ENCODE data around the gene DEPP1. TPM values are rescaled to one million over a fixed set of nuclear protein-coding genes. Genes with fewer than 3 reads are reported as not detected.
A peak's percentile ranks its signal among the peaks of the same experiment; 100 is the strongest.
"Not testable (repeated sequence)": the region's sequence is repeated elsewhere in the genome, so short reads cannot be mapped to it uniquely, and the experiment has no call there.

Gene DEPP1, protein sequence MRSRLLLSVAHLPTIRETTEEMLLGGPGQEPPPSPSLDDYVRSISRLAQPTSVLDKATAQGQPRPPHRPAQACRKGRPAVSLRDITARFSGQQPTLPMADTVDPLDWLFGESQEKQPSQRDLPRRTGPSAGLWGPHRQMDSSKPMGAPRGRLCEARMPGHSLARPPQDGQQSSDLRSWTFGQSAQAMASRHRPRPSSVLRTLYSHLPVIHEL
- 10 to 100 TPM; 11.1 to 20.2 TPM for total RNA-seq

DNA sequence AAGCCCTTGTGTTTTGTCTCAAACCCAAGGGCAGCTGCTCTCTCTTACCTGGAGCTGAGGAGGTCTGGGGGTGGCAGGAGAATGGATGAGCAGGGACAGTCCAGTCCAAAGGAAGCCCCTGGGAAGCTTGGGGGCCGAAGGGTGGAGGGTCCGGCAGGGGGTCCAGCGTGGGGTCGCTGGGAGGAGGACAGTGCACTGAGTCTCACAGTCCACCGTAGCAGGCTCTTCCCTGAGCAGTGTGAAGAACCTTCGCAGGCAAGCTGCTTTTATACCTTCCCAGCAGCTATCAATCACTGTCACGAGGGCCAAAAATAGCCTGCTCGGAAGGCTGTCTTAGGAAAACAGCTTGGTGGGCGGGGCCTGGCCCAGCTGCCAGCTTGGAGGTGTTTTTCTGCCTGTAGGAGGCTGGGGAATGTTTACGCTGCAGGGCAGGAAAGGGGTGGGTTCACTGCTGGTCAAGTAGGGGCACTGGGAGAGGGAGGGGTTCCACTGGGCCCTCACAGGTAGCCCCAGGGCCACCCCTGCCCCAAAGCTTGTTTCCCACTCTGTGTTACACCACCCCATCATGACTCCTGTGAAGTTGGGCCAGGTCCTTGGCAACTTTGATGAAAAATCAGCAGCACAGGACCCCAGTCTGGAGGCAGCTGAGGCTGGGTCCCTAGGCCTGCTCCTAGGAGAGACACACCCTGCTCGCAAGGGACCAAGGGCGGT lies at the start of gene DEPP1:
DEPP1 (minus strand) TSS at position 240 of the 711 bp plus-strand sequence. CDS start 779 bp downstream, outside the sequence.
- Histone ChIP-seq H3K4me1 (peaks cover 23% of the 10 kb centered on the region), H3K27ac (peak within 1 kb of the TSS; percentile 80), H3K4me3 (peak within 1 kb of the TSS; percentile 39), H3K9me3 (no peaks in the 10 kb centered on the region), H3K27me3 (no peaks in the 10 kb centered on the region), H3K36me3 (no peaks in the 10 kb centered on the region), H3K9ac (ENCODE audit: low read depth in 2 of 2, low read length in 2 of 2) (peak within 1 kb of the TSS; percentile 70)
- intact Hi-C loops (cut with DNase I) = no loop called here
- TF ChIP-seq, protein P1, sequence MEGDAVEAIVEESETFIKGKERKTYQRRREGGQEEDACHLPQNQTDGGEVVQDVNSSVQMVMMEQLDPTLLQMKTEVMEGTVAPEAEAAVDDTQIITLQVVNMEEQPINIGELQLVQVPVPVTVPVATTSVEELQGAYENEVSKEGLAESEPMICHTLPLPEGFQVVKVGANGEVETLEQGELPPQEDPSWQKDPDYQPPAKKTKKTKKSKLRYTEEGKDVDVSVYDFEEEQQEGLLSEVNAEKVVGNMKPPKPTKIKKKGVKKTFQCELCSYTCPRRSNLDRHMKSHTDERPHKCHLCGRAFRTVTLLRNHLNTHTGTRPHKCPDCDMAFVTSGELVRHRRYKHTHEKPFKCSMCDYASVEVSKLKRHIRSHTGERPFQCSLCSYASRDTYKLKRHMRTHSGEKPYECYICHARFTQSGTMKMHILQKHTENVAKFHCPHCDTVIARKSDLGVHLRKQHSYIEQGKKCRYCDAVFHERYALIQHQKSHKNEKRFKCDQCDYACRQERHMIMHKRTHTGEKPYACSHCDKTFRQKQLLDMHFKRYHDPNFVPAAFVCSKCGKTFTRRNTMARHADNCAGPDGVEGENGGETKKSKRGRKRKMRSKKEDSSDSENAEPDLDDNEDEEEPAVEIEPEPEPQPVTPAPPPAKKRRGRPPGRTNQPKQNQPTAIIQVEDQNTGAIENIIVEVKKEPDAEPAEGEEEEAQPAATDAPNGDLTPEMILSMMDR (IDR thresholded peaks at IDR 0.05) = no peak
- peak; percentile 95 for DNase-seq

DNA sequence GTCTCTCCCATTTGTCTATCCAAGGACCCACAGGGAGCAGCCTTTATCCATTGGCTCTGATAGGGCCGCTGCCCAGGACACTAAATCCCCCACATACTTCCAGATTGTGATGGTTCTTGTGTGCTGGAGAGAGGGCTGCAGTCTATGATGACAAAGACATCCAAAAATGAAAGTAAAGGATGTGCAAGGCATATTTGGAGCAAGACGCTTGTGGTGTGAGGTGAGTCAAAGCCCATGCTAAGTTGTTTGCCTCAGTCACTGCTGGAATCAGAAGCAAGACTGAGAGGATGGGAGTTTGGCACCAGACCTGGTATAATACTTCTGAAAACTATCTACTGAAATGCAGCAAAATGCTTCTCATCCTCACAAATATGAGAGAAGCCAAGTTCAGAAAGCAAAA lies 44.8 kb upstream of the DEPP1 start:
- intact Hi-C loops (cut with DNase I) = no loop called here
- Histone ChIP-seq H3K4me1 (no peaks in the 10 kb centered on the region), H3K27ac (no peak overlapping the region), H3K9ac (ENCODE audit: low read depth in 2 of 2, low read length in 2 of 2) (no peak overlapping the region), H3K36me3 (no peaks in the 10 kb centered on the region), H3K27me3 (no peaks in the 10 kb centered on the region), H3K4me3 (no peak overlapping the region), H3K9me3 (no peaks in the 10 kb centered on the region)
- no peak for DNase-seq
- TF ChIP-seq, protein P1 (IDR thresholded peaks at IDR 0.05) = no peak

DNA sequence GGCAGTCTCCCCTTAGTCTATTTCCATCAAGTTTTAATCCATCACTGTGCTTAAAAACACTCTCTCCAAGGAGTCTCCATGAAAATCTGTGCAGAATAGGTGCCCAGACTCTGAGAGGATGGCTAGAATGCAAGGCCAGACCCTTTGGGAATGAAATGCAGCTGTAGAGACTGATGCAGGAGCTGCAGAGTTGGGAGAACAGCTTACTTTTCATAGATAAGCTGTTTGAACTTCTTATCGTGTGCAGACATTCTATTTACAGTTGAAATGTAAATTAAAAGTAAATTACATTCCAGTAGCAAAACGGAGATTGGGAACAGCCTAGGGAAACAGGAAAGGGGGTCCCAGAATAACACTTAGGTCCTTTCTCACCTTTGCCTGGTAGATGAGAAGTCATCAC lies 37.0 kb upstream of the DEPP1 start:
- H3K4me3 ChIP-seq = no peak overlapping the region
- no peaks in the 10 kb centered on the region for H3K27me3 ChIP-seq
- no peaks in the 10 kb centered on the region for H3K9me3 ChIP-seq
- H3K9ac ChIP-seq (ENCODE audit: low read depth in 2 of 2, low read length in 2 of 2) = no peak overlapping the region
- TF ChIP-seq, protein P1 (IDR thresholded peaks at IDR 0.05) = no peak
- no peak for DNase-seq
- intact Hi-C loops (cut with DNase I) = no loop called here
- H3K27ac ChIP-seq = no peak overlapping the region
- H3K4me1 ChIP-seq = no peaks in the 10 kb centered on the region
- H3K36me3 ChIP-seq = no peaks in the 10 kb centered on the region

DNA sequence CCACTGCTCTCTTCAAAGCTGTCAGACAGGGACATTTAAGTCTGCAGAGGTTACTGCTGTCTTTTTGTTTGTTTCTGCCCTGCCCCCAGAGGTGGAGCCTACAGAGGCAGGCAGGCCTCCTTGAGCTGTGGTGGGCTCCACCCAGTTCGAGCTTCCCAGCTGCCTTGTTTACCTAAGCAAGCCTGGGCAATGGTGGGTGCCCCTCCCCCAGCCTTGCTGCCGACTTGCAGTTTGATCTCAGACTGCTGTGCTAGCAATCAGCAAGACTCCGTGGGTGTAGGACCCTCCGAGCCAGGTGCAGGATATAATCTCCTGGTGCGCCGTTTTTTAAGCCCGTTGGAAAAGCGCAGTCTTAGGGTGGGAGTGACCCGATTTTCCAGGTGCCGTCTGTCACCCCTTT lies 35.9 kb upstream of the DEPP1 start:
- H3K36me3 ChIP-seq; H3K27me3 ChIP-seq; H3K27ac ChIP-seq; DNase-seq; H3K9ac ChIP-seq (ENCODE audit: low read depth in 2 of 2, low read length in 2 of 2); H3K4me3 ChIP-seq; intact Hi-C loops (cut with DNase I); H3K4me1 ChIP-seq; H3K9me3 ChIP-seq: not testable (repeated sequence)

DNA sequence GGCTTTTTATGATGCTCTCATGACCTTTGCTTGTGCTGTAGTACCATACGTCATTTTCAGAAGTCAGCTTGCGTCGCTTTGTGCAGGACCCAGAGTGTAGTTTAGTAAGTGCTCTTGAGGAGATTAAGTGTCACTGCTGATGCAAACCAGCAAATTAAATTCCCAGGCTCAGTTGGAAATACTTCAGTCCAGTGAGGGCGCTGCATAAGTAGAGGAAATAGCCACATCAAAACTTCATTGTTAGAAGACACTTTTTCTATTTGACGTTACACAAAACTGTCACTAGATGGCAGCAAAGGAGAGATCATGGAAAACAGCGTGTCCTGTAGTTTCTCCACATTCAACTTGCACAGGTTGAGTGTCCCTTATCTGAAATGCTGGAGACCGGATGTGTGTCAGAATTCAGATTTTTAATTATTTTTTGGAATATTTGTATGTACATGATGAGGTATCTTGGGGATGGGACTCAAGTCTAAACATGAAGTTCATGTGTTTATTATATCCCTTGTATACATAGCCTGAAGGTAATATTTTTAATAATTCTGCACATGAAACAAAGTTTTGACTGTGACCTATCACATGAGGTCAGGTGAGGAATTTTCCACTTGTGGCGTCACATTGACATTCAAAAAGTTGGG lies 30.0 kb upstream of the DEPP1 start:
- Histone ChIP-seq H3K27me3 (no peaks in the 10 kb centered on the region), H3K9ac (ENCODE audit: low read depth in 2 of 2, low read length in 2 of 2) (no peak overlapping the region), H3K9me3 (no peaks in the 10 kb centered on the region), H3K36me3 (no peaks in the 10 kb centered on the region), H3K27ac (no peak overlapping the region), H3K4me3 (no peak overlapping the region), H3K4me1 (no peaks in the 10 kb centered on the region)
- intact Hi-C loops (cut with DNase I) = no loop called here
- peak; percentile 50 for DNase-seq
- TF ChIP-seq, protein P1 (IDR thresholded peaks at IDR 0.05) = peak; percentile 72
